H1 (cell line): ENCODE data around the gene PDZRN3. TPM values are rescaled to one million over a fixed set of nuclear protein-coding genes. Genes with fewer than 3 reads are reported as not detected.

Experiments
- CTCF ChIA-PET: fragments of 300-600 bp; sonication (Branson Sonifier 250); formaldehyde crosslinking; loops from one replicate; lab custom pipeline; 2021; ENCODE audit not compliant: partially characterized antibody; lab: Charles Lee
- POLR2A ChIA-PET: fragments of 300-600 bp; sonication (Branson Sonifier 250); formaldehyde crosslinking; loops from one replicate; lab custom pipeline; 2021; ENCODE audit warnings: inconsistent platforms; ENCODE audit not compliant: partially characterized antibody; lab: Charles Lee
- DNase-seq, 2 experiments: peaks; one replicate each; pipeline versions ENCODE4 v3.0.0 to v3.0.0-alpha.2; 2010 to 2022; ENCODE audit warnings: low spot score in 2 of 2, low read depth in 1 of 2, mixed read lengths in 1 of 2
- FAIRE-seq: peaks from 2 replicates; lab custom pipeline; 2011; peaks lifted over from hg19 to GRCh38; lab: Jason Lieb, UNC
- H2AFZ ChIP-seq: 2 replicates; pipeline ENCODE4 v1.8.1; 2012; ENCODE audit warnings: low read length, inconsistent platforms
- H2AK5ac ChIP-seq: 2 replicates; pipeline ENCODE4 v1.6.1; 2013; ENCODE audit warnings: low read depth, low read length
- H2BK120ac ChIP-seq: replicated peaks from 2 replicates; pipeline ENCODE3; 2013; ENCODE audit warnings: low read depth, low read length, inconsistent platforms
- H2BK12ac ChIP-seq: 2 replicates; pipeline ENCODE4 v1.6.1; 2013; ENCODE audit warnings: low read depth, low read length
- H2BK15ac ChIP-seq: 2 replicates; pipeline ENCODE4 v1.6.1; 2013; ENCODE audit warnings: low read length
- H2BK20ac ChIP-seq: 2 replicates; pipeline ENCODE4 v1.6.1; 2013; ENCODE audit warnings: low read length
- H2BK5ac ChIP-seq: 2 replicates; pipeline ENCODE4 v1.6.1; 2013; ENCODE audit warnings: low read depth, low read length
- H3K14ac ChIP-seq: 2 replicates; pipeline ENCODE4 v1.6.1; 2013; ENCODE audit warnings: inconsistent platforms; ENCODE audit not compliant: insufficient read length
- H3K18ac ChIP-seq: 2 replicates; pipeline ENCODE4 v1.6.1; 2013; ENCODE audit warnings: low read length; ENCODE audit errors: extremely low read depth
- H3K23ac ChIP-seq: 2 replicates; pipeline ENCODE4 v1.6.1; 2013; ENCODE audit warnings: inconsistent platforms; ENCODE audit not compliant: insufficient read length
- H3K23me2 ChIP-seq: 2 replicates; pipeline ENCODE4 v1.6.1; 2013; ENCODE audit warnings: low read depth, low read length
- H3K27ac ChIP-seq: 2 replicates; pipeline ENCODE4 v1.6.1; 2011; ENCODE audit warnings: low read depth, low read length, inconsistent platforms
- H3K27me3 ChIP-seq, 4 experiments: replicated peaks in 1 of 4; 1 replicate in 1 of 4; 2 replicates in 3 of 4; pipeline versions ENCODE4 v1.6.1 to v1.8.1; 2011 to 2013; ENCODE audit warnings: low read length in 3 of 4, mild to moderate bottlenecking in 3 of 4, inconsistent platforms in 2 of 4, mixed read lengths in 2 of 4, moderate library complexity in 1 of 4; ENCODE audit not compliant: control insufficient read depth in 3 of 4, insufficient read depth in 3 of 4; ENCODE audit errors: extremely low read depth in 1 of 4
- H3K36me3 ChIP-seq, 4 experiments: 2 replicates each; pipeline versions ENCODE4 v1.6.1 to v1.8.1; 2011 to 2013; ENCODE audit warnings: mild to moderate bottlenecking in 4 of 4, low read length in 3 of 4, moderate library complexity in 2 of 4, control low read depth in 1 of 4, inconsistent platforms in 1 of 4; ENCODE audit not compliant: insufficient read depth in 4 of 4, control insufficient read depth in 2 of 4
- H3K4ac ChIP-seq: replicated peaks from 2 replicates; pipeline ENCODE3; 2013; ENCODE audit warnings: low read length, low read depth, mixed read lengths, inconsistent platforms; ENCODE audit not compliant: insufficient read length
- H3K4me1 ChIP-seq, 4 experiments: replicated peaks in 1 of 4; 1 replicate in 1 of 4; 2 replicates in 3 of 4; pipeline versions ENCODE4 v1.6.1 to v1.8.1; 2011 to 2013; ENCODE audit warnings: low read length in 3 of 4, inconsistent platforms in 2 of 4, mixed read lengths in 1 of 4; ENCODE audit not compliant: insufficient read depth in 4 of 4, control insufficient read depth in 3 of 4
- H3K4me2 ChIP-seq, 2 experiments: 2 replicates each; pipeline versions ENCODE4 v1.6.1 to v1.8.1; 2011 to 2013; ENCODE audit warnings: low read depth in 2 of 2, low read length in 2 of 2, control low read depth in 1 of 2, inconsistent platforms in 1 of 2, mild to moderate bottlenecking in 1 of 2; ENCODE audit not compliant: insufficient read depth in 1 of 2
- H3K4me3 ChIP-seq, 4 experiments: fragments of 200-600, 300-600 bp in 1 of 4; sonication (generic), shearing (Covaris generic), sonication (Bioruptor Twin) in 1 of 4; 2 replicates each; pipeline versions ENCODE4 v1.5.1 to v1.8.1; 2011 to 2016; ENCODE audit warnings: low read length in 4 of 4, low read depth in 3 of 4, control low read depth in 2 of 4, inconsistent platforms in 2 of 4, mild to moderate bottlenecking in 2 of 4, mixed read lengths in 1 of 4, moderate library complexity in 1 of 4; ENCODE audit not compliant: insufficient read depth in 2 of 4; ENCODE audit errors: extremely low read depth in 1 of 4
- H3K56ac ChIP-seq: replicated peaks from 2 replicates; pipeline ENCODE3; 2013; ENCODE audit warnings: low read depth, mild to moderate bottlenecking, mixed read lengths, low read length, inconsistent platforms; ENCODE audit not compliant: insufficient read length
- H3K79me1 ChIP-seq: 2 replicates; pipeline ENCODE4 v1.6.1; 2013; ENCODE audit warnings: low read depth, low read length, control low read depth
- H3K79me2 ChIP-seq, 2 experiments: 2 replicates each; pipeline versions ENCODE4 v1.6.1 to v1.8.1; 2012 to 2013; ENCODE audit warnings: low read length in 2 of 2, mild to moderate bottlenecking in 2 of 2, inconsistent platforms in 1 of 2; ENCODE audit not compliant: insufficient read depth in 2 of 2, control insufficient read depth in 1 of 2
- H3K9ac ChIP-seq, 4 experiments: replicated peaks in 1 of 4; 1 replicate in 1 of 4; 2 replicates in 3 of 4; pipeline versions ENCODE4 v1.6.1 to v1.8.1; 2011 to 2013; ENCODE audit warnings: low read depth in 3 of 4, low read length in 3 of 4, control low read depth in 2 of 4, mild to moderate bottlenecking in 2 of 4, moderate library complexity in 2 of 4, inconsistent platforms in 1 of 4; ENCODE audit errors: extremely low read depth in 1 of 4
- H3K9me3 ChIP-seq, 2 experiments: 2 replicates each; pipeline versions ENCODE4 v1.6.1 to v1.8.1; 2012 to 2013; ENCODE audit warnings: mild to moderate bottlenecking in 2 of 2, moderate library complexity in 2 of 2, control low read depth in 1 of 2, inconsistent platforms in 1 of 2, low read depth in 1 of 2, low read length in 1 of 2, mixed read lengths in 1 of 2; ENCODE audit not compliant: insufficient read depth in 2 of 2
- H4K20me1 ChIP-seq, 2 experiments: replicated peaks in 1 of 2; 2 replicates each; pipeline versions ENCODE3 to v1.8.1; 2011 to 2013; ENCODE audit warnings: inconsistent platforms in 2 of 2, low read length in 2 of 2, mild to moderate bottlenecking in 1 of 2; ENCODE audit not compliant: insufficient read depth in 2 of 2, control insufficient read depth in 1 of 2
- H4K5ac ChIP-seq: 2 replicates; pipeline ENCODE4 v1.6.1; 2013; ENCODE audit warnings: low read length, low read depth, mixed read lengths, inconsistent platforms; ENCODE audit not compliant: insufficient read length
- H4K8ac ChIP-seq: 2 replicates; pipeline ENCODE4 v1.8.0; 2013; ENCODE audit warnings: mild to moderate bottlenecking, moderate library complexity, low read length, inconsistent platforms; ENCODE audit not compliant: insufficient read depth; ENCODE audit errors: extremely low read depth
- H4K91ac ChIP-seq: replicated peaks from 2 replicates; pipeline ENCODE3; 2013; ENCODE audit warnings: low read length, mixed read lengths, inconsistent platforms; ENCODE audit not compliant: insufficient read length
- JUND ChIP-seq: IDR thresholded peaks from 2 replicates; pipeline ENCODE4 v1.6.1; 2011; ENCODE audit warnings: mild to moderate bottlenecking, improper control_type of control experiment, low read length
- PHF8 ChIP-seq: fragments of 200-600 bp; sonication (generic); conservative IDR thresholded peaks from 2 replicates; pipeline ENCODE4 v1.7.1; 2012; ENCODE audit warnings: low read depth, mild to moderate bottlenecking, inconsistent platforms, low read length, moderate library complexity
- WGBS, 2 experiments: shearing (Covaris generic) in 1 of 2; methylation state at CpG; one replicate each; pipeline versions ENCODE4 v1.1.6 to v1.1.7; 2013 to 2015; ENCODE audit warnings: low lambda C conversion rate in 2 of 2, mixed read lengths in 2 of 2, inconsistent platforms in 1 of 2, low coverage in 1 of 2, missing lambda C conversion rate in 1 of 2; ENCODE audit not compliant: insufficient replicate concordance in 2 of 2, insufficient coverage in 1 of 2, insufficient read length in 1 of 2; ENCODE audit errors: extremely low coverage in 1 of 2, missing lambda C conversion rate in 1 of 2; 5-methylcytosine and 5-hydroxymethylcytosine counted together
- polyA plus RNA-seq, 7 experiments: library from polyadenylated mRNA; depleted of rRNA in 3 of 7; stranded (reverse) in 5 of 7; unstranded in 2 of 7; fragments of >200 nt in 5 of 7; fragments of 200-250 nt in 2 of 7; gene quantifications; 1 replicate in 5 of 7; 2 replicates in 1 of 7; 4 replicates in 1 of 7; pipeline versions ENCODE4 v1.2.1 to v1.2.3, GENCODE V29; 2011 to 2013; ENCODE audit warnings: missing spikeins in 2 of 7, mixed read lengths in 2 of 7
- total RNA-seq: library from RNA; stranded (reverse); fragmentation: NEBNext Ultra II Directional; extraction: Animal tissue kit (Norgen Biotek cat#: 25700); gene quantifications from 2 replicates; pipeline ENCODE4 v1.2.1, GENCODE V29; 2021
- TF ChIP-seq, protein P1 (sequence below): IDR thresholded peaks from 2 replicates; pipeline ENCODE4 v1.6.1; 2012; ENCODE audit warnings: inconsistent platforms

The PDZRN3 gene
- total and polyA plus RNA-seq, 2 of the 8 experiments (the other 6 are each of a cell fraction or from before 2014, with no cell fraction given) = 4.2 to 20.5 TPM

DNA sequence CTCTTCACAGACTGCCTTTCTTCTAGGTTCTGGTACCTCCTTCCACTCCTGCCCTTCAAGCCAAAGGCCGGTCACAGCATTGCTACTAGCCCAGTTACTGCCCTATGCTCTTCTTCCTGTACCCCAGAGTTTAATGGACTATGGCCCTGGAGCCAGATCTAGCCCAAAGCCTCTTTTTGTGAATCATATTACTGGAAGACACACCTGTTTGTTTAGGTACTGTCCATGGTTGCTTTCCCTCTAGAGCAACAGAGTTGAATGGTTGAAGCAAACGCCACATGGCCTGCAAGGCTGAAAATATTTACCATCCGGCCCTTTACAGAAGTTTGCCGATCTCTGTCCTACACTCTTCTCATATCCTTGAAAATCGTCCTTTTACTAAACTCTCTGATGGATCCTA lies 47.0 kb downstream of the PDZRN3 start:
- no peak overlapping the region for H2AK5ac ChIP-seq
- H2AFZ ChIP-seq = no peak overlapping the region
- H2BK15ac ChIP-seq = no peak overlapping the region
- no peak overlapping the region for H3K18ac ChIP-seq
- H2BK20ac ChIP-seq = no peak overlapping the region
- no peak overlapping the region for H3K27ac ChIP-seq
- no peaks in the 10 kb centered on the region for H3K36me3 ChIP-seq
- no peak overlapping the region for H3K4me2 ChIP-seq
- H4K5ac ChIP-seq = no peak overlapping the region
- no peak overlapping the region for H3K9ac ChIP-seq
- no peak overlapping the region for H3K56ac ChIP-seq
- no peaks in the 10 kb centered on the region; a peak in 1 of 4 replicates for H3K79me2 ChIP-seq
- no peak for DNase-seq
- no peak overlapping the region for H3K23ac ChIP-seq
- no peak overlapping the region for H3K14ac ChIP-seq
- H3K9me3 ChIP-seq = no peaks in the 10 kb centered on the region
- ChIA-PET POLR2A (no interaction called here), CTCF (interaction anchor here (0.6 to 1.2 kb wide), 2 partner anchors 36 to 52 kb away, joined by 3 read pairs; no protein-coding TSS in a partner anchor)
- no peak for FAIRE-seq
- no peak overlapping the region for H2BK120ac ChIP-seq
- H4K8ac ChIP-seq = no peak overlapping the region
- H2BK5ac ChIP-seq = no peak overlapping the region
- H3K4ac ChIP-seq = no peak overlapping the region
- H2BK12ac ChIP-seq = no peak overlapping the region
- no peaks in the 10 kb centered on the region for H3K27me3 ChIP-seq
- H3K79me1 ChIP-seq = no peaks in the 10 kb centered on the region
- 92% methylated on average over 5 of the region's 5 CpGs; no CpG with 5 or more reads in 1 of the 2 experiments for WGBS, 2 experiments
- H3K4me3 ChIP-seq = no peak overlapping the region
- no peak overlapping the region for H4K91ac ChIP-seq
- no peaks in the 10 kb centered on the region for H3K4me1 ChIP-seq
- H4K20me1 ChIP-seq = peaks cover 0 to 2% of the 10 kb centered on the region in 2 experiments
- H3K23me2 ChIP-seq = no peaks in the 10 kb centered on the region
- TF ChIP-seq, protein P1, sequence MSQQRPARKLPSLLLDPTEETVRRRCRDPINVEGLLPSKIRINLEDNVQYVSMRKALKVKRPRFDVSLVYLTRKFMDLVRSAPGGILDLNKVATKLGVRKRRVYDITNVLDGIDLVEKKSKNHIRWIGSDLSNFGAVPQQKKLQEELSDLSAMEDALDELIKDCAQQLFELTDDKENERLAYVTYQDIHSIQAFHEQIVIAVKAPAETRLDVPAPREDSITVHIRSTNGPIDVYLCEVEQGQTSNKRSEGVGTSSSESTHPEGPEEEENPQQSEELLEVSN = no peak
- TF ChIP-seq PHF8 = no peak
- TF ChIP-seq JUND = no peak
